ENCODE results near the gene SLC6A6. TPM values are rescaled to one million over a fixed set of nuclear protein-coding genes. Genes with fewer than 3 reads are reported as not detected.

SLC6A6 gene
- total and polyA plus RNA-seq, 2 donors from 2014 or later: 7.1 to 64.0 TPM

DNA sequence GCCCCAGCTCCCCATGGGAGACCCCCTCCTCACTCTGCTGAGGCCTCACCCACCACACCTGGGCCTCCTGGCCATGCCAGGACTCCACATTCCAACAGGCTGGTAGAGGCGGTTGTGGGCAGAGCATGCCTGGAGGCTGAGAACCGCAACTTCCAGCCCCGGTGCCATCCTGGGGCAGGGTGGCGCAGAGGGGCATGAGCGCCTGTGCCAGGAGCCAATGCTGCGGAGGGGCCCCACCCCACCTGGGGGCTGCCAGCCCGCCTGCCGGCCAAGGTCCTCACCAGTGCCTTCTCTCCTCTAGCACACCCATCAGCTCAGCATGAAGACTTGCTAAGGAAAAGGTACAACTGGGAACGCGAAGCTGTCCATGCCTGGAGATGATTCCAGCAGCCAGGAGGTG lies 34.3 kb upstream of the SLC6A6 start:
- FAIRE-seq (no peak), DNase-seq (no peak)
- Histone ChIP-seq H3K27ac (ENCODE audit: low read depth in 2 of 2, low read length in 2 of 2) (no peak overlapping the region), H3K9ac (ENCODE audit: low read length in 3 of 3) (no peak overlapping the region), H3K4me1 (ENCODE audit: control insufficient read depth in 2 of 3, insufficient read depth in 2 of 3, low read depth in 1 of 3, low read length in 3 of 3) (peaks cover 0 to 9% (median 4%) of the 10 kb centered on the region in 3 donors), H3K36me3 (ENCODE audit: control insufficient read depth in 2 of 3, insufficient read depth in 3 of 3, low read length in 3 of 3) (no peaks in the 10 kb centered on the region), H3K4me3 (ENCODE audit: low read length in 3 of 3) (no peak overlapping the region), H3K27me3 (ENCODE audit: control insufficient read depth, insufficient read depth, low read length) (no peaks in the 10 kb centered on the region), H3K9me3 (ENCODE audit: control insufficient read depth in 2 of 3, insufficient read depth in 1 of 3, low read length in 3 of 3) (no peaks in the 10 kb centered on the region)
- TF ChIP-seq, protein P1, sequence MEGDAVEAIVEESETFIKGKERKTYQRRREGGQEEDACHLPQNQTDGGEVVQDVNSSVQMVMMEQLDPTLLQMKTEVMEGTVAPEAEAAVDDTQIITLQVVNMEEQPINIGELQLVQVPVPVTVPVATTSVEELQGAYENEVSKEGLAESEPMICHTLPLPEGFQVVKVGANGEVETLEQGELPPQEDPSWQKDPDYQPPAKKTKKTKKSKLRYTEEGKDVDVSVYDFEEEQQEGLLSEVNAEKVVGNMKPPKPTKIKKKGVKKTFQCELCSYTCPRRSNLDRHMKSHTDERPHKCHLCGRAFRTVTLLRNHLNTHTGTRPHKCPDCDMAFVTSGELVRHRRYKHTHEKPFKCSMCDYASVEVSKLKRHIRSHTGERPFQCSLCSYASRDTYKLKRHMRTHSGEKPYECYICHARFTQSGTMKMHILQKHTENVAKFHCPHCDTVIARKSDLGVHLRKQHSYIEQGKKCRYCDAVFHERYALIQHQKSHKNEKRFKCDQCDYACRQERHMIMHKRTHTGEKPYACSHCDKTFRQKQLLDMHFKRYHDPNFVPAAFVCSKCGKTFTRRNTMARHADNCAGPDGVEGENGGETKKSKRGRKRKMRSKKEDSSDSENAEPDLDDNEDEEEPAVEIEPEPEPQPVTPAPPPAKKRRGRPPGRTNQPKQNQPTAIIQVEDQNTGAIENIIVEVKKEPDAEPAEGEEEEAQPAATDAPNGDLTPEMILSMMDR (IDR thresholded peaks at IDR 0.05; ENCODE audit: borderline replicate concordance, extremely low read depth, insufficient read depth): no peak
- intact Hi-C loops (cut with DNase I): no loop called here

DNA sequence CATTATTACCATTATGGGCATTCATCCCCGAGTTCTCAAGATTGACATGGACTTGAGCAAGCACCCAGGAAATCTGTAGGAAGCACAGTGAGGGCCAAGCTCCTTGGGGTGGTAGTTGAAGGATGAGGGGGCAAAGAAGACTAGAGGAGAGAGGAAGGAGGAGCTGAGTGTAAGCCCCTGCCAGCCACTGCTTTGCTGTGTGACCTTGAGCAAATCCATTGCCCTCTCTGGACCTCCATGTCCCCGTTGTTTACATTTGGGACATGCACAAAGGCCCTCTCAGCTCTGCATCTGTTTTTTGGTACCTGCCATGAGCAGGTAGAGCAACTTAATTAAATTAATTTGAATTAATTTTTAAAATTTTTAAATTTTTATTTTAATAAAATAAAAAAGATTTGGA lies 33.5 kb upstream of the SLC6A6 start:
- DNase-seq (no peak), FAIRE-seq (no peak)
- Histone ChIP-seq H3K27me3 (ENCODE audit: control insufficient read depth, insufficient read depth, low read length) (no peaks in the 10 kb centered on the region), H3K4me3 (ENCODE audit: low read length in 3 of 3) (no peak overlapping the region), H3K27ac (ENCODE audit: low read depth in 2 of 2, low read length in 2 of 2) (no peak overlapping the region), H3K9ac (ENCODE audit: low read length in 3 of 3) (no peak overlapping the region), H3K36me3 (ENCODE audit: control insufficient read depth in 2 of 3, insufficient read depth in 3 of 3, low read length in 3 of 3) (no peaks in the 10 kb centered on the region), H3K4me1 (ENCODE audit: control insufficient read depth in 2 of 3, insufficient read depth in 2 of 3, low read depth in 1 of 3, low read length in 3 of 3) (peaks cover 0 to 9% (median 4%) of the 10 kb centered on the region in 3 donors), H3K9me3 (ENCODE audit: control insufficient read depth in 2 of 3, insufficient read depth in 1 of 3, low read length in 3 of 3) (no peaks in the 10 kb centered on the region)
- intact Hi-C loops (cut with DNase I): no loop called here
- TF ChIP-seq, protein P1 (IDR thresholded peaks at IDR 0.05; ENCODE audit: borderline replicate concordance, extremely low read depth, insufficient read depth): no peak

DNA sequence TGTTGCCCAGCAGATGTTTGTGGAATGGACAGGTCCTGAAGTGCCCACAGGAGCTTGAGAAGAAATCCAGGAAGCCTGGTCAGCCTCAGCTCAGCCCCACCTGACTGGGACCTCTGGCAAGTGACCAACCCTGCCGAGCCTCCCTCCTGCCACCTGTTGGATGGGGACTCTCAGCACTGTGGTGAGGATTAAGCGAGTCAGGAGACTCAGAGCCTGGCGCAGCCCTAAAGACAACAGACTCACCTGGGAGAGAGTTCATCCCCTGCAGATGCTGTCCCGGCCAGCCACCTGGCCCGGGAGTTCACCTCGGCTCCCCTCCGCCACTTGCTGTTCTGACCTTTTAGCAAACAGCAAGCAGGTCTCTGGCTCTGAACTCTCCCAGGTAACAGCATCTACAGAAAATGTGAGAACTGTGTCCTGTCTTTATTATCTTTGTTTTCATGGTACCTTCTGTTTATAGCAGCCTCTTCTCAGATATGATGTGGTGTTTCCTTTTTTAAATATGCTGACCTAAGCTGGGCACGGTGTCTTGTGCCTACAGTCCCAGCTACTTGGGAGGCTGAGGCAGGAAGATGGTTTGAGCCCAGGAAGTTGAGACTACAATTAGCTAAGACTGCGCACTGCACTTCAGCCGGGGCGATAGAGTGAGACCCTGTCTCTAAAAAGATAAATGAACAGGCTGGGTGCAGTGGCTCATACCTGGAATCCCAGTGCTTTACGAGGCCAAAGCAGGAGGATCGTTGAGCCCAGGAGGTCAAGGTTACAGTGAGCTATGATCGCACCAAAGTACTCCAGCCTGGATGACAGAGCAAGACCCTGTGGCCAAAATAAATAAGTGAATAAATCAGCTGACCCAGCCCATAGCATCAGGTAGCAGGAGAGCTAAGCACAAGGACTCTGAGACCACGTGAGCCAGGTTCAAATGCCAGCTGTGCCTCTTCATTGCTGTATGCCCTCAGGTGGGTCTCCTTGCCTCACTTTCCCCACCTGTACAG lies 32.4 kb upstream of the SLC6A6 start:
- TF ChIP-seq, protein P1 (IDR thresholded peaks at IDR 0.05; ENCODE audit: borderline replicate concordance, extremely low read depth, insufficient read depth): no peak
- no peaks in the 10 kb centered on the region for H3K27me3 ChIP-seq (ENCODE audit: control insufficient read depth, insufficient read depth, low read length)
- H3K36me3 ChIP-seq (ENCODE audit: control insufficient read depth in 2 of 3, insufficient read depth in 3 of 3, low read length in 3 of 3): no peaks in the 10 kb centered on the region
- H3K27ac ChIP-seq (ENCODE audit: low read depth in 2 of 2, low read length in 2 of 2): no peak overlapping the region
- H3K9me3 ChIP-seq (ENCODE audit: control insufficient read depth in 2 of 3, insufficient read depth in 1 of 3, low read length in 3 of 3): no peaks in the 10 kb centered on the region
- no peak for DNase-seq
- no peak for FAIRE-seq
- H3K4me3 ChIP-seq (ENCODE audit: low read length in 3 of 3): no peak overlapping the region
- peaks cover 0 to 9% (median 4%) of the 10 kb centered on the region in 3 donors for H3K4me1 ChIP-seq (ENCODE audit: control insufficient read depth in 2 of 3, insufficient read depth in 2 of 3, low read depth in 1 of 3, low read length in 3 of 3)
- intact Hi-C loops (cut with DNase I): no loop called here
- no peak overlapping the region for H3K9ac ChIP-seq (ENCODE audit: low read length in 3 of 3)

Measured in kidney (tissue), 14 donors.